ENCODE measurements around the gene EFCAB8.

EFCAB8 gene

GRCh38 chr20:33009214-33010132 is 150.8 kb downstream of the EFCAB8 start:
- no peak for DNase-seq

GRCh38 chr20:33010133-33010504 is 151.4 kb downstream of the EFCAB8 start:
- DNase-seq = no peak

- no peak for DNase-seq
Observed at GRCh38 chr20:33010674-33011449, 152.1 kb downstream of the EFCAB8 start.
